Measurements from ENCODE around the gene CD209.
"Not testable (repeated sequence)": the region's sequence is repeated elsewhere in the genome, so short reads cannot be mapped to it uniquely, and the experiment has no call there.

Gene CD209

GRCh38 chr19:7746903-7747884 is at the start of gene CD209:
Gene CD209 (minus strand): TSS chr19:7747534. CDS start chr19:7747511, 23 bp downstream.
- no peak for DNase-seq (ENCODE audit: low spot score)

GRCh38 chr19:7795555-7796161 is 48.3 kb upstream of the CD209 start:
- DNase-seq (ENCODE audit: low spot score): no peak

GRCh38 chr19:7793493-7793892 is 46.2 kb upstream of the CD209 start:
- no peak for DNase-seq (ENCODE audit: low spot score)

- not testable (repeated sequence) for DNase-seq (ENCODE audit: low spot score)
These were observed 45.4 kb upstream of the CD209 start for GRCh38 chr19:7792701-7793100.

- no peak for DNase-seq (ENCODE audit: low spot score)
These were observed 44.9 kb upstream of the CD209 start for GRCh38 chr19:7792281-7792680.

GRCh38 chr19:7790416-7790815 is 43.1 kb upstream of the CD209 start:
- no peak for DNase-seq (ENCODE audit: low spot score)

- DNase-seq (ENCODE audit: low spot score): no peak
These were observed 42.1 kb upstream of the CD209 start for GRCh38 chr19:7789447-7789846.

DNA sequence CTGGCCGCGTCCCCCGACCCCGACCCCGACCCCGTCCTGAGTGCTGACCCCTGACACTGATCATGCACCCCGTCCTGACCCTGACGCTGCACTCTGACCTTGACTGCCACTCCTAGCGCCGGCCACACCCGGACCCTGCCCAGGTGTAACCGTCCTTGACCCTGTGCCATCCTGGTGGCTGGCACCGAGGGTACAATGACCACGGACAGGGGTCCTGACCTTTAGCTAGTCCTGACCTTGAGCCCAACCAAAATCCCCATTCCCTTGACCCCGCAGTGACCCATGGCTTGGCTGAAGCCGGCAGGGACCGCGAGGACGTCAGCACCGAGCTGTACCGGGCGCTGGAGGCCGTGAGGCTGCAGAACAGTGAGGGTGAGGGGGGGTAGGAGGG is 41.6 kb upstream of the CD209 start:
- no peak for DNase-seq (ENCODE audit: low spot score)

GRCh38 chr19:7788178-7788932 is 41.0 kb upstream of the CD209 start:
- DNase-seq (ENCODE audit: low spot score): no peak

DNA sequence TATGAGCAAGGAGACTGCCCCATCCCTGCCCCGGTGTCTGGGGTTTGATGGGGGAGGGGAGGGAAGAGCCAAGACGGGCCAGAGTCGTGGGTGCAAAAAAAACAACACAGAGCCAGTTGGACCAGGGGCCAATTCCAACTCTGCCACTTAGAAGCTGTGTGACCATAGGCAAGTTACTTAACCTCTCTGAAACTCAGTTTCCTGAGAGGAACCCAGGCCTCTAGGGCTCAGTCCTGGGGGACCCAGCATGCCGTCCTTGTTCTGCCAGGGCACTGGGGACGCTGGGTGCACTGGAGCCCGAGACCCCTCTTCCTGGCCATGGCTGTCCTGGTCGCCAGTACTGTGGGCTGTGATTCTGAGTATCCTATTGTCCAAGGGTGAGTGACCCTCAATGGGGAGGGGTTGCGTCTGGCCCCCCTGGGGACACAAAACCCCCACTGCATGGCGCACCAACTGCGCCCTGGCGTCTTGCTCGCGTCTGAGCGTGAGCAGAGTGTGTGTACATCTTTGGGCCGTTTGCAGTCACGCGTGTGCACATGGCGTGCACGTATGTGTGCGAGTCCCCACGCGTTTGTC is 40.4 kb upstream of the CD209 start:
- no peak for DNase-seq (ENCODE audit: low spot score)

DNA sequence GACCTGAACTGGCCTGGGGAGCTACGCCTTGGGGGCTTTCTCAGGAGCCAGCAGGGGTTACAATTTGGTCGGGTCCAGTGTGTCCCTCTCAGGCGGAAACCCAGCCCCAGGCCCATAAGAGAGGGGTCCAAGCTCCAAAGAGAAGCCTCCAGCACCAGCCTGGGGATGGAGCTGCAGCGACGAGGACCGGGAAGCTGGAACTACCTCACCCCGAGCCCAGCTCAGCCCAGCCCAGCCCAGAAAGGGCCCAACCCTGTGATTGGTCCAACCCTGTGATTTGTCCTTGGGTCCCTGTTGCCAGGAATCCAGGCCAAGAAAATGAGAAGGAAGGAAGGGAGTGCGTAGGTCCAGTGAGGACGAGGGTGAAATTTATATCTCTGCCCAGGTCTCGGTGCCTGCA is 39.8 kb upstream of the CD209 start:
- DNase-seq (ENCODE audit: low spot score): no peak

GRCh38 chr19:7784856-7785255 is 37.5 kb upstream of the CD209 start:
- no peak for DNase-seq (ENCODE audit: low spot score)

DNA sequence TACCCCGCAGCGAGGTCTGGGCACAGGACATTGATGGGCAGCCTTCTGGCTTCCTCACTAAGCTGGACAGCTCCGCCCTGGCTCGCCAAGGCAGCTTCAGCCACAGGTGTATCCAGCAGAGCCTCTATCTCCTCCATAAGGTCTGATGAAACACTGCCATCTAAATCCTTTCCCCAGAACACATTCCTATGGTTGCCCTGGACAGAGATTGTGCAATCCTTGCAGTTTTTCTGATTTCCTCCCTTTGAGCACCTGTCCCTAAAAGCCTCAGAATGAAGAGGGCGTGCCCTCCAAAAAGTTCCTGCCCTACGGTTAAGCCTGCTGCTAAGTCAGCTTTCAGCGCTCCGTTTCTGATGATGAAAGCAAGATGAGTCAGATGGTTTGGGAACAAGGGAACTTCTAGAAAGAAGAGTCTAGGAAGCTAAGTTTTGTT is 36.7 kb upstream of the CD209 start:
- peak; percentile 43 for DNase-seq (ENCODE audit: low spot score)

- no peak for DNase-seq (ENCODE audit: low spot score)
These were observed 33.8 kb upstream of the CD209 start for GRCh38 chr19:7781157-7781556.

DNA sequence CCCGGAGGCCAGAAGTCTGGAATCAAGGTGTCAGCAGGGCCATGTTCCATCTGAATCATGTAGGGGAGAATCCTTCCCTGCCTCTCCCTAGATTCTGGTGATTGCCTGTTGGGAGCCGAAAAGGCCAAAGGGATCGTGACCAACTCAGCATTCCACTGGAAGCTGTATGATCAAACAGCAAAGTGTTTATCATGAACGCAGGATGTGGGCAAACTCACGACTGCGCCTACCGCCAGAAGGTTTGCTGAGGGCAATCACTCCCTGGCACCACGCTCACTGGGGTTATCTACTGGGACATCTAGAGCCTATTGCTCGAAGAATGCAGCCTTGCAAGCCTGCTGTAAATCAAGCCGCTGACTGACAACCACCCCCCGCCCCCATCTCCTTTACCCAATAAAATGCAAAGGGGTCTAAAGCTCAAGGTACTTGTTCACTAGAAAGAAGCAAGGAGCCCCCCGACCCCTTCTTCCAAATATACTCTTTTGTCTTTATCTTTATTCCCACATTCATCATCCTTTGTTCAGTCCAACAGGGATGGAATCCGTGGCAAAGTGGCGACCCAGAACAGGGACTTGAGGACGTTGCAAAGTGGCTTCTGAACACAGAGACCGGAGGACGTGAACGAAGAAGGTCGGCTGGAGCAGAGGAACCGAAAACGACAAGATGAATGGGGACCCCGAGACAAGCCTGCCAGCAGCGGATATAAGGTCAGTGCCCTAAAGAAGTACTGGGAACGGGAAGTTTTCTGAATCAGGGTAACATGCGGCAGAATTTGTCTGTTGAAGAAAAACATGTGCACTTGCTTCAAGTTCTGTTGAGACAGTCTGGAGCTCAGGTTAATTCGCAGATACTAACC is 32.5 kb upstream of the CD209 start:
- no peak for DNase-seq (ENCODE audit: low spot score)

- no peak for DNase-seq (ENCODE audit: low spot score)
These were observed 30.7 kb upstream of the CD209 start for GRCh38 chr19:7778081-7778480.

DNA sequence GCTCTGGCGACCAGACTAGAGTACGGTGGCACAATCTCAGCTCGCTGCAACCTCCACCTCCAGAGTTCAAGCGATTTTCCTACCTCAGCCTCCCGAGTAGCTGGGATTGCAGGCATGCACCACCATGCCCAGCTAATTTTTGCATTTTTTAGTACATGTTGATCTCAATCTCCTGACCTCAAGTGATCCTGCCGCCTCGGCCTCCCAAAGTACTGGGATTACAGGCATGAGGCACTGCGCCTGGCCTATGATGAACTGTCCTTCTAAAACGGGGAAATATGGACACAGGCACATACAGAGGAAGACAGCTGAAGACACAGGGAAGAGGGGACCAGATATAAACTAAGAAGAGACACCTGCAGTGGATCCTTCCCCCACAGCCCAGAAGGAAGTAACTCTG is 28.4 kb upstream of the CD209 start:
- no peak for DNase-seq (ENCODE audit: low spot score)

DNA sequence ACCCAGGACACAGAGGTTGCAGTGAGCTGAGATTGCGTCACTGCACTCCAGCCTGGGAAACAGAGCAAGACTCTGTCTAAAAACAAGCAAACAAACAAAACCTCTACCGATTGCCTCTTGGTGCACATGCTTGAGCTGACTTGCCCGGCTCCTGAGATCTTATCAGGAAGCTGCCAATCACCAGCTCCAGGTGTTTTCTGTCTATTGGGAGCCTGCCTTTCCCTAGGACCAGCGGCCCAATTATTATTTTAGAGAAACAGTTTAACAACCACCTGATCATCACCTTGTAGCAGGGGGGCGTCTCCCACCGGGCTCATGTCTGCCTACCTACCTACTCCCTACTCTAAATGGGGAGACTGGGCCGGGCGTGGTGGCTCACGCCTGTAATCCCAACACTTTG is 26.5 kb upstream of the CD209 start:
- no peak for DNase-seq (ENCODE audit: low spot score)

DNA sequence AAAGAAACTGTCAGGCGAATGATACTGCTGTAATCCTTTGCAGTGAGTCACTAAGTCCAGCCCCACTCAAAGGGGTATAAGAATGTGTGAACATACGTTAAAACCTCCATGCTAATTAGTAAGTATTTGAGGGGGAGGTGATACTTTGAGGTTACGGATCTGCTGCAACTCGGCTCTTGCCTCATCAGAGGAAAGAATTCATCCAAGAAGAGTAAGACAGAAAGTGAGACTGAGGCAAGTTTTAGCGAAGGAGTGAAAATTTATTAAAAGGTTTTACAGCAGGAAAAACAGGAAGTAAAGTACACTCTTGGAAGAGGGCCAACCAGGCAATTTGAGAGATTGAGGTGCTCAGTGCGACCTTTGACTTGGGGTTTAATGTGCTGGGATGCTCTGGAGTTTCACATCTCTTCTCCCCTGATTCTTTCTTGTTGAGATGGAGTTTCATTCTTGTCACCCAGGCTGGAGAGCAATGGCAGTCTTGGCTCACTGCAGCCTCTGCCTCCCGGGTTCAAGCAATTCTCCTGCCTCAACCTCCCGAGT is 25.5 kb upstream of the CD209 start:
- DNase-seq (ENCODE audit: low spot score): no peak

DNA sequence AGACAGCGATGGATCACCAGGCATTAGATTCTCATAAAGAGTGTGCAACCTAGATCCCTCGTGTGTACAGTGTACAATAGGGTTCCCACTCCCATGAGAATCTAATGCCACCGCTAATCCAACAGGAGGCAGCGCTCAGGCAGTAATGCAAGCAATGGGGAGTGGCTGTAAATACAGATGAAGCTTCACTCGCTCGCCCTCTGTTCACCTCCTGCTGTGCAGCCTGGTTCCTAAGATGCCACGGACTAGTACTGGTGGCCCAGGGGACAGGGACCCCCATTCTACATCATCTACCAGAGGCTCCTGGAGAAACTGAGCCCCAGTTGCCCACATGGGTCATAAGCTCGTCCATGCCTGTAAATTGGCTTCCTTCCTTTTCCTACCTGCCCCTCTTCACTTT is 23.7 kb upstream of the CD209 start:
- DNase-seq (ENCODE audit: low spot score): no peak

- no peak for DNase-seq (ENCODE audit: low spot score)
These were observed 21.8 kb upstream of the CD209 start for GRCh38 chr19:7769171-7769570.
